NCI-H1417 treated with DMSO at 0.1 percent for 48 hours (cell line): ENCODE results near the gene VSNL1.

Experiments used
- DNase-seq: peaks from one replicate; lab custom pipeline; 2025; lab: John Stamatoyannopoulos, UW

The VSNL1 gene

GRCh38 chr2:17583166-17583565 lies 42.7 kb downstream of the VSNL1 start:
- no peak for DNase-seq

- DNase-seq = no peak
Observed at GRCh38 chr2:17583646-17584045, 43.1 kb downstream of the VSNL1 start.

GRCh38 chr2:17584689-17585088 lies 44.2 kb downstream of the VSNL1 start:
- no peak for DNase-seq

- DNase-seq = no peak
Observed at GRCh38 chr2:17587469-17587868, 47.0 kb downstream of the VSNL1 start.

DNA sequence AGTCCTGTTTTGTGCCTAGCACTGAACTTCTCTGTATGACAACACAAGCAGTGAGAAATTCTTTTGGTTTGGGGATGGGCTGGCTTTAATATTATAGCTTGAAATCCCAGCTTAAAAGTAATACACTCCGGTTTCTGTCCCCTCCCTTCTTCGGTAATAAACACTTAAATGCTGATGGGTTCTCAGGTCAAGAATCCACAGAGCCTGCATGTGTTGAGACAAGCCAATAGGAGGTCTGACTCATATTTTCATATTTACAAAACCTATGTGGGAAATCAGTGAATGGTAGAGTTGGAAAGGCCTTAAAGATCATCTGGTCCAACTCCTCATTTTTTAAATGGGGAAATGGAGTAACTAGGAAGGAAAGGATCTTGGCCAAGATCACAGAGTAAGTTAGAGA lies 47.5 kb downstream of the VSNL1 start:
- no peak for DNase-seq

GRCh38 chr2:17589406-17590035 lies 49.0 kb downstream of the VSNL1 start:
- no peak for DNase-seq

- no peak for DNase-seq
Observed at GRCh38 chr2:17590342-17590911, 49.9 kb downstream of the VSNL1 start.

- DNase-seq = no peak
Observed at GRCh38 chr2:17591846-17592245, 51.4 kb downstream of the VSNL1 start.

GRCh38 chr2:17592731-17593409 lies 52.4 kb downstream of the VSNL1 start:
- DNase-seq = no peak

DNA sequence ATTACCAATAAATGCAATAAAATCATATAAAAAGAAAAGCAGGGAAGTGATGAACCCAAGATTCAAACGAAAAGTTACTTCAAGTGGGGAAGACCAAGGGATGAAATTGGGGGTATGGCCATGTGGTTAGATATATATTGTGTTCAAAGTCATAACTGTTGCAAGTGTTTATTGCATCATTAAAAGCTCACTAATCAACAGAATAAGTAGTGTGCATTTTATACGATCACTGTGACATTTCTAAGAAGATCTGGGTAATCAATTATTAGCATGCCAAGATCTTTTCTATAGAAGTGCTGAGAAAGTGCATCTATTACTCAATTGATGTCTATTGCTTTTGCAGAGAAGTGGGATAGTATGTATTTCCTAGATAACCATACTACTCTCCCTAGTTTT lies 52.9 kb downstream of the VSNL1 start:
- DNase-seq = no peak

DNA sequence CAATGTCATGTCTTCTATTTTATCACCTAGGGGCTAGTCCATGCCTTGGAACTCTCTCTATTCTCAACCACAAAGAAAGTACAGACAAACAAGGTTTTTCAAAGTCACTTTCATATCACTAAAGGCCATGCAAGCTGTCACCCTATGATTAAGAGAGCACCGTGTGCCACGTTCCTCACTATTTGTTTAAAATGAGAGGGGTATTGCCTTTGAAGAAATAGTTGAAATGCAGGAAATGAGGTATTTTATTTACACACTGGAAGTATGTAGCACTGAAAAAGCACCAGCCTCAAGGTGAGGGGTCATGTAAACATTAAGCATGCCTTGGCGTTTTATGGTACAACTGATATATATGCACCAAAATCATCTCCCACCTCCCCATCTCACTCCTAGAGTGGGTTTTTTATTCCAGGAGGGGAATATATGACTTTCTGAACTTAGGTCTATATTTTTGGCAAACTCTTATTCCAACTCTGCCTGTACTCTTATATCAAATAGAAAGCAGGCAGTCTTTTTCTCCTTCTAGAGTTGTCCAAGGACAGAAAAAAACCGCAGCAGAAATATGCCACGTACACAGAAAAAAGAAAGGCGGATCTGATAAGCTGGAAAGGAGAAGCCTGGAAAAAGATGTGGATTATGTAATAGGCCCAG lies 53.5 kb downstream of the VSNL1 start:
- DNase-seq = no peak

GRCh38 chr2:17594533-17595401 lies 54.3 kb downstream of the VSNL1 start:
- DNase-seq = no peak

DNA sequence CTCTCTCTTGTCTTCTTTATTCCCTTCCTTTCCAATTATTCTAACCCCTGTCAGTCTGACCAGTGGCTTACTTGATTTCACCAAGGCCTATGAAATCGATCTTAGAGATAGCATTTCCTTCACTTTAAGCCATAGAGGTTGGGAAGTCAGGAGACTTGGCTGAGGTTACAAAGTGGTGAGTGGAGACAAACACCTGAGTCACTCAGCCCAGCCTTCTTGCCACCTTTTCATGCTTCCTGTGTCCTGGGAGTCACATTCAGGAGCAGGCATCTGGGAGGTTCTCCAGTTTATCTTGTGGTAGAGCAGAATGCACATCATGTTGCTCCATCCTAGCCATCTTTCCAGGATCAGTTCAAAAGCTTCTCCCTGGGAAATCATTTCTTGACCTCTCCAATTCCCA lies 59.1 kb downstream of the VSNL1 start:
- DNase-seq = no peak

DNA sequence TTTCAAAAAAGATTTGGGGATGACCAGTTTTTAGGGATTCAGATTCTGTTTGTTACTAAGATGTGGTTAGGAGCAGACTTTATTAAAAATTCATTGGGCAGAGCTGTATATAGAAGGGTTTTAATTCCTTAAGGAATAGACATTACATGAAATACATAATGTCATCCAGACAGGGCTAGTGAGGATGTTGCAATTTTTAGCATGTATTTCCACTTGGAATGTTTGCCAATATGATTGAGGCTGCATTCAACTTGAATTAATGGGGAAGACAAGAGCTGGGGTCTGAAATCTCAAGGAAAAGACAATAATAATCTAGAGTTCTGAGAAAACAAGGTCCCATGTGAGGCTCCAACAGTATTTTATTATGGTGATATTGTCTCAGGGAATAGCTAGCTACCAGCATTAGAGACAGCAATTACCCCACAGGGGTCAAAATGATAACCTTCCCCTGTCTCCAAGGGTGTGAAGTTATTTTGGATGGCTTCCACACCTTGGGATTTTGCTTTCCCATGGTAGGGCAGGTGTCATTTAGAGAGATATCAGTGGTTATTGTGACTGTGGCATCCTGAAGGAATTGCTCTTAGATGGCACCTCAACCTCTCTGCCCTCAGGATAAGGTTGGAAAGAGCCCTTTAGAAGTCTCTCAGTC lies 60.2 kb downstream of the VSNL1 start:
- no peak for DNase-seq

DNA sequence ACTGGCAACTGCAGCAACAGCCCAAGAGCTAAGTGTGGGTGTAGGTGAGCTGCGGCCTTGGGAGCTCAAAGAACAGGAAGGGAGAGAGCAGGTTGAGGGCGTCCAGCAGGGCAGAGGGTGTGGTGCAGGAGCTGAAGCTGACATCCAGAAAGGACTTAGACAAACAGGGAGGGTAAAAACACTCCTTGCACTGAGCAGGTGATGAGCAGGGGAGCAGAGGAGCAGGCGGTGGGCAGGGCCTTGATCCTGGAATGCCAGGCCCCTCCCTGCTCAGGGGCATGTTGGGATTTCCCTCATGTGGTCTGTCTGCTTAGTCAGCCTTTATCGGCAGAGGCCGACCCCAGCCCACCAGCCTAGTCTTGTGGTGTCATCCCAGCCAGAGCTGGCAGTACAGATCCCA lies 63.6 kb downstream of the VSNL1 start:
- no peak for DNase-seq

DNA sequence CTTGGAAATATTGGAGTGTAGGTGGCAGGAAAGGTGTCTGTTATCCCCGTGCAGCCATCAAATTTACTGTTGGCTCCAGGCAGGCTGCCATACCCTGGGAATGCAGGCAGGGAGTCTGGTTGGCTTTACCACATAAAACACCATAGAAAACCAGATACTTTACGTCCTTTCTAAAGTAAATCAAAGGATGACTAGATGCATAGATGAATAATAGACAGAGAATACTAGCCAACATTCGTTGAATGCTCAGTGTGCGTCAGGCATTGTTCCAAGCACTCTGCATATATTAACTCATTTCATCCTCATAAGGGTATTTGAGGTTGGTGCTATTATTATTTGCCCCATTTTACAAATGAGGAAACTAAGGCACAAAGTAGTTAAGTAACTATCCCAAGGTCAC lies 65.2 kb downstream of the VSNL1 start:
- DNase-seq = no peak

- DNase-seq = no peak
Observed at GRCh38 chr2:17606851-17607250, 66.4 kb downstream of the VSNL1 start.

GRCh38 chr2:17607379-17607778 lies 66.9 kb downstream of the VSNL1 start:
- DNase-seq = no peak

DNA sequence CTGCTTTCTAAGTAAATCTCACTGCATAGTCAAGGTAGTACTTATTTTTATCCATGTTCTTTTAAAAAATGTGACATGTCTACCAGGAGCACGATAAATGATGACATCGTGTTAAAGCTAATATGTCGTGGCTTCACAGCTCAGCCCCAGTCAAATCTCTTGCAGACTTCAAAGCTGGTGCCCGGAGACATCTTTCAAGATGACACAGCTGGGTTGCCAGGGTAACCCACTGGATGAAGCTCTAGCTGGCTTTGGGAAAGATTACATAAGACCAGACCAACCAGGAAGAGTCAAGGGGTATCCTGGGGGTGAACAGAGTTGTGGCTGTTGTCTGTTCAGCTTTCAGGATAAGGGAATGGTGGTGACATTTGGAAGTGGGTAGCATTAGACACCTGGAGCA lies 67.8 kb downstream of the VSNL1 start:
- DNase-seq = no peak

DNA sequence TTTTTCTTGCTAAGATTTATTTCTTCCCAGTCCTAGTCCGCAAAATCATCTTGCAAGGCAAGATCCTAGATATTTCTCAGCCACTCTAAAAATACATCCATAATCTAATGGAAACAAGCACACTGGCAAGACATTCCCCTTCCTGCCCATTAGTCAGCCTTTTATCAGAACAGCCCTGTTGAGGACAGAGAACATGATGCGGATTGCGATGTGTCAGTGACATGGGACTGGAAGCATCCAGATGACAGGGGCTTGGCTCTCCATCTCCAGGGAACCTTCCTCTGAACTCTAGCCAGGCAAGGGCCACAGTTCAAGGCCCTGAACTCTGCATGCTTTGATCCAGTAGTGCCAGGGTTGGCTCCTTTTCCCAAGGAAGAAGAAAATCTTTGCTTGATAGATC lies 70.0 kb downstream of the VSNL1 start:
- no peak for DNase-seq

DNA sequence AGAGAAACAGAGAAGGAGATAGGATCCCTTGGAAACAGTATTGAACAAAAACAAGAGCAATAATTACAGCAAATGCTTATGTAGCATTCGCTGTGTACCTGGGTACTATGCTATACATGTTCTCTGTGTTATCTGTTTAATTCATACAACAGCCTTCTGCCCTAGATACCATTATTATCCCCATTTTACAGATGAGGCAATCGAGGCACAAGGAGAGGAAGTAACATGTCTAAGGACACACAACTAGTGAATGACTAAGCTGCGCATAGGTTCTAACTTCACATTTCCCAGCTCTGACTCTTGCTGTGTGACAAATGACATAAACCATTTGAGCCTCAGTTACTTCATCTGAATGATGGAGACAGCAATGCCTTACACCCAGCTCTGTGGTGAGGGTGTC lies 70.5 kb downstream of the VSNL1 start:
- no peak for DNase-seq
